Stomach (tissue), 9 donors: Measurements from ENCODE around the gene TMED5. TPM values are rescaled to one million over a fixed set of nuclear protein-coding genes. Genes with fewer than 3 reads are reported as not detected.

Experiments
- DNase-seq, 2 donors: peaks; one replicate each; pipeline versions ENCODE4 v3.0.0 to v3.0.0-alpha.2; 2013 to 2019
- H3K27ac ChIP-seq, 5 donors: fragments of 200-600 bp in 4 of 5; sonication (generic) in 4 of 5; one replicate each; pipeline ENCODE4 v1.5.1; 2013 to 2019; ENCODE audit warnings: mild to moderate bottlenecking in 1 of 5, moderate library complexity in 1 of 5
- H3K27me3 ChIP-seq, 3 donors: fragments of 200-600 bp; sonication (generic); one replicate each; pipeline ENCODE4 v1.5.1; 2017 to 2019; ENCODE audit warnings: mixed run types in 1 of 3
- H3K36me3 ChIP-seq, 4 donors: fragments of 200-600 bp; sonication (generic); 1 replicate in 3 of 4; 2 replicates in 1 of 4; pipeline ENCODE4 v1.5.1; 2016 to 2019
- H3K4me1 ChIP-seq, 4 donors: fragments of 200-600 bp; sonication (generic); one replicate each; pipeline ENCODE4 v1.5.1; 2016 to 2019
- H3K4me3 ChIP-seq, 4 donors: fragments of 200-600 bp; sonication (generic) in 3 of 4; one replicate each; pipeline ENCODE4 v1.5.1; 2016 to 2019; ENCODE audit warnings: mild to moderate bottlenecking in 1 of 4
- H3K9me3 ChIP-seq, 4 donors: fragments of 200-600 bp; sonication (generic); one replicate each; pipeline ENCODE4 v1.5.1; 2016 to 2019
- CTCF ChIP-seq, 7 experiments: fragments of 450-650 bp in 4 of 7; fragments of 200-600 bp in 3 of 7; sonication (generic) in 3 of 7; IDR thresholded peaks; one replicate each; pipeline ENCODE4 v1.5.1; 2016 to 2019; ENCODE audit warnings: antibody characterized with exemption in 7 of 7, control low read depth in 2 of 7, mild to moderate bottlenecking in 1 of 7
- EP300 ChIP-seq: sonication (generic); formaldehyde crosslinking; IDR thresholded peaks from one replicate; pipeline ENCODE4 v1.6.1; 2017; ENCODE audit warnings: antibody characterized with exemption
- POLR2A ChIP-seq, 4 donors: fragments of 450-650 bp; IDR thresholded peaks; one replicate each; pipeline ENCODE4 v1.6.1; 2016; ENCODE audit warnings: antibody characterized with exemption in 4 of 4, control low read depth in 2 of 4, mild to moderate bottlenecking in 1 of 4, moderate library complexity in 1 of 4
- POLR2AphosphoS5 ChIP-seq, 3 donors: sonication (generic); formaldehyde crosslinking; IDR thresholded peaks; one replicate each; pipeline ENCODE4 v1.6.1; 2016; ENCODE audit warnings: antibody characterized with exemption in 3 of 3
- WGBS, 5 donors: extraction: QIAGEN DNeasy Blood & Tissue Kit in 3 of 5; methylation state at CpG; one replicate each; pipeline versions ENCODE4 v1.1.5 to v1.1.7; 2013 to 2018; 5-methylcytosine and 5-hydroxymethylcytosine counted together
- intact Hi-C: fragments of 100-400 bp; cut with DNase I; formaldehyde crosslinking; loops from one replicate; pipeline ENCODE4 v1.15.1; 2023; ENCODE audit warnings: low total_unique reads
- polyA plus RNA-seq, 3 donors: library from polyadenylated mRNA; stranded (reverse); fragments of 200-250 nt; gene quantifications; one replicate each; pipeline ENCODE4 v1.2.3, GENCODE V29; 2013
- total RNA-seq, 5 donors: library from RNA; depleted of rRNA; stranded (reverse); fragments of >200 nt; gene quantifications; one replicate each; pipeline versions ENCODE4 v1.1.0 to v1.2.3, GENCODE V29; 2014 to 2016
- donor health status: healthy with polysubstance abuse.
- donor health status: Bipolar disorder and iron deficiency.
- donor health status: healthy.

TMED5 gene
- total and polyA plus RNA-seq, 8 donors: 8.2 to 85.6 (median 16.1) TPM

- Histone ChIP-seq H3K4me1 (peaks cover 0 to 16% (median 6%) of the 10 kb centered on the region in 4 donors), H3K27me3 (no peaks in the 10 kb centered on the region), H3K4me3 (no peak overlapping the region), H3K27ac (no peak overlapping the region), H3K9me3 (no peaks in the 10 kb centered on the region), H3K36me3 (peaks cover 0 to 50% (median 44%) of the 10 kb centered on the region in 4 donors)
- WGBS, 5 donors: 82 to 97% (median 88%) methylated on average over 2 of the region's 2 CpGs
- intact Hi-C loops: no loop called here
- DNase-seq: no peak
- TF ChIP-seq CTCF (IDR thresholded peaks at IDR 0.05) (no peak), POLR2AphosphoS5 (IDR thresholded peaks at IDR 0.05) (no peak), EP300 (no peak), POLR2A (IDR thresholded peaks at IDR 0.05) (no peak)
Measured at GRCh38 chr1:93114391-93114790, 65.8 kb downstream of the TMED5 start.

GRCh38 chr1:93113127-93113526 lies 67.1 kb downstream of the TMED5 start:
- peaks cover 0 to 38% (median 31%) of the 10 kb centered on the region in 4 donors for H3K36me3 ChIP-seq
- no peaks in the 10 kb centered on the region for H3K27me3 ChIP-seq
- H3K4me1 ChIP-seq: peaks cover 0 to 16% (median 6%) of the 10 kb centered on the region in 4 donors
- 94 to 99% (median 97%) methylated on average over 3 of the region's 3 CpGs for WGBS, 5 donors
- intact Hi-C loops: no loop called here
- no peaks in the 10 kb centered on the region for H3K9me3 ChIP-seq
- H3K4me3 ChIP-seq: no peak overlapping the region
- TF ChIP-seq CTCF (IDR thresholded peaks at IDR 0.05) (no peak), POLR2AphosphoS5 (IDR thresholded peaks at IDR 0.05) (no peak), POLR2A (IDR thresholded peaks at IDR 0.05) (no peak), EP300 (no peak)
- H3K27ac ChIP-seq: no peak overlapping the region
- no peak for DNase-seq

GRCh38 chr1:93111561-93111960 lies 68.7 kb downstream of the TMED5 start:
- H3K4me3 ChIP-seq: no peak overlapping the region
- intact Hi-C loops: no loop called here
- TF ChIP-seq POLR2AphosphoS5 (IDR thresholded peaks at IDR 0.05) (no peak), CTCF (IDR thresholded peaks at IDR 0.05) (no peak), EP300 (no peak), POLR2A (IDR thresholded peaks at IDR 0.05) (no peak)
- H3K36me3 ChIP-seq: peaks cover 0 to 32% (median 24%) of the 10 kb centered on the region in 4 donors
- no peak for DNase-seq
- H3K27ac ChIP-seq: no peak overlapping the region
- H3K27me3 ChIP-seq: no peaks in the 10 kb centered on the region
- no peaks in the 10 kb centered on the region for H3K9me3 ChIP-seq
- H3K4me1 ChIP-seq: peaks cover 0 to 16% (median 6%) of the 10 kb centered on the region in 4 donors

GRCh38 chr1:93111065-93111464 lies 69.1 kb downstream of the TMED5 start:
- DNase-seq: no peak
- H3K4me3 ChIP-seq: no peak overlapping the region
- 54 to 76% (median 58%) methylated on average over 1 of the region's 1 CpG for WGBS, 5 donors
- no peaks in the 10 kb centered on the region for H3K9me3 ChIP-seq
- peaks cover 0 to 16% (median 6%) of the 10 kb centered on the region in 4 donors for H3K4me1 ChIP-seq
- no peak for TF ChIP-seq CTCF (IDR thresholded peaks at IDR 0.05)
- TF ChIP-seq POLR2AphosphoS5 (IDR thresholded peaks at IDR 0.05): no peak
- TF ChIP-seq POLR2A (IDR thresholded peaks at IDR 0.05): no peak
- no peak for TF ChIP-seq EP300
- no peak overlapping the region for H3K27ac ChIP-seq
- intact Hi-C loops: no loop called here
- peaks cover 0 to 27% (median 19%) of the 10 kb centered on the region in 4 donors for H3K36me3 ChIP-seq
- no peaks in the 10 kb centered on the region for H3K27me3 ChIP-seq
